ENCODE measurements around the gene RELT.

Gene RELT

DNA sequence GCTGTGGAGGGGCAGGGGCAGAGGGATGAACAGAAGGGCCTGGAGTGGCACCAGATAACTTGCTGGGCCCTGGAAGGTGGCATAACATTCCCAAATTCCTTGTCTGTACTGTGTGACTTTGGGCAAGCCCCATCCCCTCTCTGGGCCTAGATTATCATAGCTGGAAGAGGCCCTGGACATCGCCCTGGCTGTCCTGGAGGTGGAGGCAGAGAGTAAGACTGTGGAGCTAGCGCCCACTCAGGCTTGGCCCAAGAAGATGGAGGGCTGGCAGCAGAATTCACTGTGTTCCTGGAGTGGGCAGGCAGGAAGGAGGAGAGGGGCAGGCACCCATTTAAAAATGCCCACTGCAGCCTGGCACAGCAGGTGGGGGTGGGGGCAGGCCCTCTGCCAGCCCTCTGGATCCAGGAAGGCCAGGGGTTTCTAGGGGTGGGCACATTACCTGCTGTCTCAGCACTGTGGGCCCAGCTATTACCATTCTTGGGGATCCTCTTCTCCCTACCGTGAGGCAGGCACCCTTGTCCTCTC is 45.6 kb upstream of the RELT start:
- Histone ChIP-seq H3K36me3 (ENCODE audit: low read length) (no peaks in the 10 kb centered on the region), H3K27ac (ENCODE audit: low read depth, low read length) (no peak overlapping the region), H3K9me2 (replicated peaks; ENCODE audit: insufficient read depth, low read length) (no peaks in the 10 kb centered on the region), H3K4me2 (ENCODE audit: low read depth, low read length, poor library complexity, severe bottlenecking) (no peak overlapping the region), H3F3A (ENCODE audit: insufficient read depth) (no peaks in the 10 kb centered on the region), H2AFZ (ENCODE audit: low read depth, low read length, severe bottlenecking) (no peak overlapping the region), H4K20me1 (ENCODE audit: low read depth, low read length) (no peaks in the 10 kb centered on the region), H3K79me2 (ENCODE audit: insufficient read depth, low read length) (no peaks in the 10 kb centered on the region), H3K9me3 (ENCODE audit: insufficient read depth, low read length) (no peaks in the 10 kb centered on the region), H3K27me3 (ENCODE audit: low read length) (no peaks in the 10 kb centered on the region), H3K4me3 (ENCODE audit: insufficient read depth, low read length, poor library complexity, severe bottlenecking) (no peak overlapping the region), H3K9ac (ENCODE audit: low read length) (no peak overlapping the region)
- TF ChIP-seq, protein P1, sequence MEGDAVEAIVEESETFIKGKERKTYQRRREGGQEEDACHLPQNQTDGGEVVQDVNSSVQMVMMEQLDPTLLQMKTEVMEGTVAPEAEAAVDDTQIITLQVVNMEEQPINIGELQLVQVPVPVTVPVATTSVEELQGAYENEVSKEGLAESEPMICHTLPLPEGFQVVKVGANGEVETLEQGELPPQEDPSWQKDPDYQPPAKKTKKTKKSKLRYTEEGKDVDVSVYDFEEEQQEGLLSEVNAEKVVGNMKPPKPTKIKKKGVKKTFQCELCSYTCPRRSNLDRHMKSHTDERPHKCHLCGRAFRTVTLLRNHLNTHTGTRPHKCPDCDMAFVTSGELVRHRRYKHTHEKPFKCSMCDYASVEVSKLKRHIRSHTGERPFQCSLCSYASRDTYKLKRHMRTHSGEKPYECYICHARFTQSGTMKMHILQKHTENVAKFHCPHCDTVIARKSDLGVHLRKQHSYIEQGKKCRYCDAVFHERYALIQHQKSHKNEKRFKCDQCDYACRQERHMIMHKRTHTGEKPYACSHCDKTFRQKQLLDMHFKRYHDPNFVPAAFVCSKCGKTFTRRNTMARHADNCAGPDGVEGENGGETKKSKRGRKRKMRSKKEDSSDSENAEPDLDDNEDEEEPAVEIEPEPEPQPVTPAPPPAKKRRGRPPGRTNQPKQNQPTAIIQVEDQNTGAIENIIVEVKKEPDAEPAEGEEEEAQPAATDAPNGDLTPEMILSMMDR (IDR thresholded peaks at IDR 0.05; ENCODE audit: insufficient read depth, low read length, poor library complexity, severe bottlenecking) = no peak
- TF ChIP-seq EZH2phosphoT487 (conservative IDR thresholded peaks at IDR 0.05; ENCODE audit: low read length) = no peak

DNA sequence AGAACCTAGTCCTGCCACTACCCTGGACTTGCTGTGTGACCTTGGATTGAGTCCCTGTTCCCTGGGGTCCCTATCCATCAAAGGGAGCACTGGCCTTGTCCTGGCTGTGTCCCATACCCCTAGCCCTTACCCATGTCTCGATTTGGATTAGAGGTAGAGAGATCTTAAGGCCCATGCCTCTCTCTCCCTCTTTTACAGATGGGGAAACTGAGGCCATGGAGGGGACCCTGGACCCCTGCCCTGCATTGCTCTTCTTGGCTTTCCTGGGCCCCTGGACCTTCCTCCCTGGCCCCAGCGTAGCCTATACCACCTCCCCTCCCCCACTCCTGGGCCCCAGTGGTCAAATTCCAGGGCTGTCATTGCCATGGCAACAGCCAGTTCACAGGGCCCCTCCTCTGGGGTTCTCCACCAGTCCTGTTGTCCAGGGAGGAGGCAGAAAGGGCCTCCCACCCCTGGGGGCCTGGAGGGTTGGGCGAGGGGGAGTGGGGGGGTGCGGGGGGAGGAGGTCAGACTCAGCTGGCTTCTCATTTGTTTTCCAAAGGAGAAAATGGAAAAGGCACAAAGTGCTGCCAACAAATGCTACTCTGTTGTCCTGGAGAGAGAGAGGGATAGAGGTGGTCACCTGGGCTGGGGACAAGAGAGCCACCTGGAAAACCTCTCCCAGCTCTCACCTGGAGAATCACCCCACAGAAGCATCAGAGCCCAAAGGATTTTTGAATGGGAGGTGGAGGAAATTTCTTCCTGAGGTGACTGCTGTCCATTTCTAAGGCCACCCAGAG is 44.9 kb upstream of the RELT start:
- no peaks in the 10 kb centered on the region for H3F3A ChIP-seq (ENCODE audit: insufficient read depth)

DNA sequence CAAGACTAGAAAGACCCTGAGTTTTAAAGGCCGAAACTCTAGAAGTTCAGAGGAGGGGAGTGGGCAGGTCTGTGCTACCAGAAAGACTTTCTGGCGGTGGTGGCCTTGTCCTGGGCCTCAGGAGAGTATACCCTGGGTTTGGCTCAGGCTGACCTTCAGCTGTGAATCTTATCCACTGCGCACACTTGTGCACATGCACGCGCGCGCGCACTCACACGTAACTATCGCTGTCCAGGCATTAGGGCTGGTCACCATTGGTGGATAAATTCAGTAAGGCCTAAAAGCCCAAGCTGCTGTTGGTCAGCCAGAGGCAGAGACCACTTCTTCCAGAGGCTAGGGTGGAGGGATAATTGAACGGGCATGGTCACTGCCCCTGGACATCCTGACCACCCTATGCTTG is 43.0 kb upstream of the RELT start:
- Histone ChIP-seq H4K20me1 (ENCODE audit: low read depth, low read length) (no peaks in the 10 kb centered on the region), H3K9me3 (ENCODE audit: insufficient read depth, low read length) (no peaks in the 10 kb centered on the region), H3K36me3 (ENCODE audit: low read length) (no peaks in the 10 kb centered on the region), H3K79me2 (ENCODE audit: insufficient read depth, low read length) (no peaks in the 10 kb centered on the region), H3K4me3 (ENCODE audit: insufficient read depth, low read length, poor library complexity, severe bottlenecking) (no peak overlapping the region), H3K4me2 (ENCODE audit: low read depth, low read length, poor library complexity, severe bottlenecking) (no peak overlapping the region), H3K27me3 (ENCODE audit: low read length) (no peaks in the 10 kb centered on the region), H3F3A (ENCODE audit: insufficient read depth) (no peaks in the 10 kb centered on the region), H3K9ac (ENCODE audit: low read length) (no peak overlapping the region), H3K9me2 (replicated peaks; ENCODE audit: insufficient read depth, low read length) (no peaks in the 10 kb centered on the region), H3K27ac (ENCODE audit: low read depth, low read length) (no peak overlapping the region), H2AFZ (ENCODE audit: low read depth, low read length, severe bottlenecking) (no peak overlapping the region)
- TF ChIP-seq, protein P1 (IDR thresholded peaks at IDR 0.05; ENCODE audit: insufficient read depth, low read length, poor library complexity, severe bottlenecking) = no peak
- no peak for TF ChIP-seq EZH2phosphoT487 (conservative IDR thresholded peaks at IDR 0.05; ENCODE audit: low read length)

More for the DNA sequence above, 44.9 kb upstream of the RELT start:
- no peaks in the 10 kb centered on the region for H3K9me3 ChIP-seq (ENCODE audit: insufficient read depth, low read length)
- H2AFZ ChIP-seq (ENCODE audit: low read depth, low read length, severe bottlenecking) = no peak overlapping the region
- no peak overlapping the region for H3K4me3 ChIP-seq (ENCODE audit: insufficient read depth, low read length, poor library complexity, severe bottlenecking)
- H3K79me2 ChIP-seq (ENCODE audit: insufficient read depth, low read length) = no peaks in the 10 kb centered on the region
- no peak overlapping the region for H3K9ac ChIP-seq (ENCODE audit: low read length)
- H3K4me2 ChIP-seq (ENCODE audit: low read depth, low read length, poor library complexity, severe bottlenecking) = no peak overlapping the region
- H3K27ac ChIP-seq (ENCODE audit: low read depth, low read length) = no peak overlapping the region
- TF ChIP-seq EZH2phosphoT487 (conservative IDR thresholded peaks at IDR 0.05; ENCODE audit: low read length) = no peak
- TF ChIP-seq, protein P1 (IDR thresholded peaks at IDR 0.05; ENCODE audit: insufficient read depth, low read length, poor library complexity, severe bottlenecking) = no peak
- no peaks in the 10 kb centered on the region for H3K36me3 ChIP-seq (ENCODE audit: low read length)
- H4K20me1 ChIP-seq (ENCODE audit: low read depth, low read length) = no peaks in the 10 kb centered on the region
- H3K9me2 ChIP-seq (replicated peaks; ENCODE audit: insufficient read depth, low read length) = no peaks in the 10 kb centered on the region
- no peaks in the 10 kb centered on the region for H3K27me3 ChIP-seq (ENCODE audit: low read length)
